GM13976 (cell line): ENCODE data around the gene LRRC27.

Source experiments
- DNase-seq: peaks from one replicate; pipeline ENCODE4 v3.0.0; 2012; ENCODE audit warnings: low spot score
- CTCF ChIP-seq: IDR thresholded peaks from 2 replicates; pipeline ENCODE4 v1.5.1; 2012; ENCODE audit warnings: borderline replicate concordance, mild to moderate bottlenecking; ENCODE audit not compliant: insufficient read depth; ENCODE audit errors: extremely low read depth, missing control alignments, control extremely low read depth
- in situ Hi-C: fragments of 300-500 bp; cut with MboI; formaldehyde crosslinking; loops from one replicate; pipeline ENCODE4 v1.12.0; 2022; ENCODE audit warnings: low sequenced_read_pairs, mixed read lengths, inconsistent platforms; ENCODE audit not compliant: unreplicated experiment

The LRRC27 gene

GRCh38 chr10:132368881-132369635 lies 37.1 kb downstream of the LRRC27 start:
- TF ChIP-seq CTCF: no peak
- DNase-seq: no peak
- in situ Hi-C loops: no loop called here

- DNase-seq: no peak
- no peak for TF ChIP-seq CTCF
- in situ Hi-C loops: no loop called here
Observed at GRCh38 chr10:132369636-132370185, 37.7 kb downstream of the LRRC27 start.

- DNase-seq: no peak
- TF ChIP-seq CTCF: no peak
- in situ Hi-C loops: no loop called here
Observed at GRCh38 chr10:132370426-132371340, 38.7 kb downstream of the LRRC27 start.

DNA sequence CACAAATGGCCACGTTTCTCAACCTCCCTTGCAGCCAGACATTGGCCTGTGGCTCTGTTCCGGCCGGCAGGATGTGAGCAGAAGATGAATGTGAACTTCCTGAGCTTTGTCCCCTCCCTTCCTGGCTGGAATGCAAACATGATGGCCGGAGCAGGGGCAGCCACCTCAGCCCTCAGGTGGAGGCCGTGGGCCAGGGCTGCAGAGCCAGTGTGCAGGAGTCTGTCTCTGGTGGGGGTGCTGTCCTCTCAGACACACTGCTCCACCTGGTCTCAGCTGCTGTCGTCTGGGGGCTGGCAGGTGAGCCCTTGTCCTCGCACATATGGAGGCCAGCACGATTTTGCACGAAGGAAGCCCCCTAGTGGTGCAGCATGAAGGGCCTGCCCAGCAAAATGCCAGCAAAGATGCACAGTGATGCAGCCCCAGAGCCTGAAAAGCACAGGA lies 39.7 kb downstream of the LRRC27 start:
- no peak for DNase-seq
- TF ChIP-seq CTCF: peak; percentile 27
- in situ Hi-C loops: no loop called here

DNA sequence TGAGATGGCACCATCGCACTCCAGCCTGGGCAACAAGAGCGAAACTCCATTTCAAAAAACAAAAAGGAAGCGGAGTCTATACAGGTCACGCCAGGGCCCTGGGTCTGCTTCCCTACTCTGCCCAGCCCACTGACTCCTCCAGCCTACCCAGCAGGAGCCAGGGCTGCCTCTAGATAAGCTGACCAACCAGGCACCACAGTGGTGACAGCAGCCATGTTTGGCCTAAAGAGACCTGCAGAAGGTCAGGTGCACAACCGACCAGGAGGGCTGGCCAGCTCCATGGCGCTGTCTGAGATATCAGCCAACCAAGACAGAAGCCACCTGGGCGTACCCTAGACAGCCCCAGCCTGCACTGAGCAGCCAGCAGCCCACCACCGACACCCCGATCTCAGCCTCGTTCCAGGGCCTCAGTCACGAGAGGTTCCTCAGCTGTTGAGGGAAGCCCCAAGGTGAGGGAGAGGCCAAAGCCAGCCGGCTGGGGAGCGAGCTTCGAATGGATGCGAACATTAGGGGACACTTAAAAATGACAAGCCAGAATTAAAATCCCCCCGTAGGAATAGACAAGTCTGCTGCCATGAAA lies 40.6 kb downstream of the LRRC27 start:
- no peak for TF ChIP-seq CTCF
- in situ Hi-C loops: no loop called here
- no peak for DNase-seq
